ENCODE results near the gene IL17C. TPM values are rescaled to one million over a fixed set of nuclear protein-coding genes. Genes with fewer than 3 reads are reported as not detected.
A peak's percentile ranks its signal among the peaks of the same experiment; 100 is the strongest.

Gene IL17C
- total RNA-seq, 1 donor from 2014 or later, result not detected

GRCh38 chr16:88601313-88602036 is 36.9 kb upstream of the IL17C start:
- peaks cover 1% of the 10 kb centered on the region for H3K9me3 Mint-ChIP-seq (ENCODE audit: unreplicated experiment)
- H3K36me3 Mint-ChIP-seq (ENCODE audit: unreplicated experiment), result peaks cover 5% of the 10 kb centered on the region
- peaks cover 2% of the 10 kb centered on the region for H3K27me3 Mint-ChIP-seq (ENCODE audit: unreplicated experiment)
- H3K4me3 Mint-ChIP-seq (ENCODE audit: unreplicated experiment), result no peak overlapping the region
- H3K27ac Mint-ChIP-seq (ENCODE audit: unreplicated experiment), result no peak overlapping the region
- H3K4me1 Mint-ChIP-seq (ENCODE audit: low read depth, unreplicated experiment), result peaks cover 14% of the 10 kb centered on the region
- TF ChIP-seq CTCF (IDR thresholded peaks at IDR 0.05; ENCODE audit: partially characterized antibody, unreplicated experiment), result no peak
- no peak for DNase-seq

- no peak for DNase-seq
- no peak for TF ChIP-seq CTCF (IDR thresholded peaks at IDR 0.05; ENCODE audit: partially characterized antibody, unreplicated experiment)
- Mint-ChIP-seq H3K36me3 (ENCODE audit: unreplicated experiment) (peaks cover 5% of the 10 kb centered on the region), H3K4me1 (ENCODE audit: low read depth, unreplicated experiment) (peaks cover 18% of the 10 kb centered on the region), H3K4me3 (ENCODE audit: unreplicated experiment) (no peak overlapping the region), H3K27me3 (ENCODE audit: unreplicated experiment) (peaks cover 2% of the 10 kb centered on the region), H3K27ac (ENCODE audit: unreplicated experiment) (no peak overlapping the region), H3K9me3 (ENCODE audit: unreplicated experiment) (peaks cover 1% of the 10 kb centered on the region)
Observed at GRCh38 chr16:88602091-88602490, 36.3 kb upstream of the IL17C start.

GRCh38 chr16:88605186-88606147 is 32.9 kb upstream of the IL17C start:
- H3K4me3 Mint-ChIP-seq (ENCODE audit: unreplicated experiment), result no peak overlapping the region
- H3K27ac Mint-ChIP-seq (ENCODE audit: unreplicated experiment), result no peak overlapping the region
- H3K36me3 Mint-ChIP-seq (ENCODE audit: unreplicated experiment), result no peaks in the 10 kb centered on the region
- H3K9me3 Mint-ChIP-seq (ENCODE audit: unreplicated experiment), result peaks cover 1% of the 10 kb centered on the region
- peaks cover 30% of the 10 kb centered on the region for H3K4me1 Mint-ChIP-seq (ENCODE audit: low read depth, unreplicated experiment)
- DNase-seq, result no peak
- TF ChIP-seq CTCF (IDR thresholded peaks at IDR 0.05; ENCODE audit: partially characterized antibody, unreplicated experiment), result no peak
- peaks cover 2% of the 10 kb centered on the region for H3K27me3 Mint-ChIP-seq (ENCODE audit: unreplicated experiment)

- no peak for DNase-seq
- Mint-ChIP-seq H3K36me3 (ENCODE audit: unreplicated experiment) (no peaks in the 10 kb centered on the region), H3K27ac (ENCODE audit: unreplicated experiment) (peak overlapping the region; percentile 17), H3K27me3 (ENCODE audit: unreplicated experiment) (peaks cover 2% of the 10 kb centered on the region), H3K4me1 (ENCODE audit: low read depth, unreplicated experiment) (peaks cover 35% of the 10 kb centered on the region), H3K9me3 (ENCODE audit: unreplicated experiment) (peaks cover 1% of the 10 kb centered on the region), H3K4me3 (ENCODE audit: unreplicated experiment) (peak overlapping the region; percentile 25)
- TF ChIP-seq CTCF (IDR thresholded peaks at IDR 0.05; ENCODE audit: partially characterized antibody, unreplicated experiment), result no peak
Observed at GRCh38 chr16:88606148-88606757, 32.1 kb upstream of the IL17C start.

Measured in glutamatergic neuron (in vitro differentiated cells).